Heart left ventricle (tissue), 16 donors: ENCODE results near the gene CLNK. TPM values are rescaled to one million over a fixed set of nuclear protein-coding genes. Genes with fewer than 3 reads are reported as not detected.
"Not testable (repeated sequence)": the region's sequence is repeated elsewhere in the genome, so short reads cannot be mapped to it uniquely, and the experiment has no call there.

Experiments used
- ATAC-seq, 4 donors: fragments of 200-7000 bp; cut with Tn5 transposase; one replicate each; pipeline ENCODE4 v1.9.1; 2020 to 2022; ENCODE audit warnings: moderate library complexity in 4 of 4, mild to moderate bottlenecking in 3 of 4, moderate number of reproducible peaks in 1 of 4
- DNase-seq, 5 donors: peaks; one replicate each; pipeline ENCODE4 v3.0.0-alpha.2; 2020
- H3K27ac ChIP-seq, 12 donors: fragments of 200-600 bp; sonication (generic) in 4 of 12; one replicate each; pipeline versions ENCODE4 v1.5.0 to v1.8.0; 2016 to 2022; ENCODE audit warnings: mild to moderate bottlenecking in 2 of 12
- H3K27me3 ChIP-seq, 9 donors: fragments of 200-600 bp; sonication (generic) in 2 of 9; one replicate each; pipeline versions ENCODE4 v1.5.1 to v1.8.0; 2016 to 2022; ENCODE audit warnings: mild to moderate bottlenecking in 3 of 9
- H3K36me3 ChIP-seq, 9 donors: fragments of 200-600 bp; sonication (generic) in 2 of 9; one replicate each; pipeline versions ENCODE4 v1.5.0 to v1.8.0; 2018 to 2022; ENCODE audit warnings: mild to moderate bottlenecking in 2 of 9
- H3K4me1 ChIP-seq, 12 donors: fragments of 200-600 bp; sonication (generic) in 4 of 12; one replicate each; pipeline versions ENCODE4 v1.5.0 to v1.8.0; 2016 to 2022; ENCODE audit warnings: mild to moderate bottlenecking in 3 of 12
- H3K4me3 ChIP-seq, 12 donors: fragments of 200-600 bp; sonication (generic) in 4 of 12; one replicate each; pipeline versions ENCODE4 v1.5.0 to v1.8.0; 2017 to 2022; ENCODE audit warnings: mild to moderate bottlenecking in 9 of 12, moderate library complexity in 4 of 12
- H3K9me3 ChIP-seq, 12 donors: fragments of 200-600 bp; sonication (generic) in 4 of 12; one replicate each; pipeline versions ENCODE4 v1.5.0 to v1.8.0; 2016 to 2022; ENCODE audit warnings: mild to moderate bottlenecking in 1 of 12
- POLR2A ChIP-seq, 2 donors: fragments of 450-650 bp; IDR thresholded peaks; one replicate each; pipeline ENCODE4 v1.6.1; 2017; ENCODE audit warnings: antibody characterized with exemption in 2 of 2, mild to moderate bottlenecking in 2 of 2, moderate library complexity in 2 of 2
- WGBS, 4 donors: extraction: QIAGEN DNeasy Blood & Tissue Kit in 2 of 4; methylation state at CpG; one replicate each; pipeline versions ENCODE4 v1.1.5 to v1.1.7; 2013 to 2018; 5-methylcytosine and 5-hydroxymethylcytosine counted together
- intact Hi-C, 10 donors: fragments of 100-400 bp; cut with DNase I; formaldehyde crosslinking; loops; one replicate each; pipeline versions ENCODE4 v1.11.1 to v1.14.2; 2022
- polyA plus RNA-seq, 2 donors: library from polyadenylated mRNA; stranded (reverse); fragments of 200-250 nt; gene quantifications; one replicate each; pipeline ENCODE4 v1.2.3, GENCODE V29; 2013
- total RNA-seq, 9 donors: library from RNA; depleted of rRNA in 2 of 9; stranded (reverse); fragments of >200 nt in 2 of 9; fragmentation: NEBNext Ultra II Directional in 3 of 9; extraction: Animal tissue kit (Norgen Biotek cat#: 25700) in 3 of 9; gene quantifications; one replicate each; pipeline versions ENCODE4 v1.1.0 to v1.2.4, GENCODE V29; 2016 to 2023
- TF ChIP-seq, protein P1 (sequence below), 12 donors: fragments of 200-600 bp; sonication (generic) in 4 of 12; IDR thresholded peaks; one replicate each; pipeline versions ENCODE4 v1.5.0 to v1.8.0; 2018 to 2022; ENCODE audit warnings: antibody characterized with exemption in 12 of 12, mild to moderate bottlenecking in 5 of 12
- donor health status: ischemic (EF 13 %, LVEDD 7.1; RV severe dilation, severe dysfunction).
- donor health status: healthy with polysubstance abuse.
- donor health status: DM: no; HTN: yes; CAD: no.
- donor health status: DM: no; HTN: no; CAD: no.
- donor health status: ischemic (EF 25% LVEDD 6.9; RV normal size, moderate dysfunction).
- donor health status: ischemic (EF 25% LVEDD 5.7; RV mildly dilated, moderate dysfunction).
- donor health status: healthy.
- donor health status: DM: yes; HTN: yes; CAD: no.
- donor health status: ischemic (EF 35%, LVEDD 5.7; RV mildly dilated, moderate dysfunction).
- donor health status: nonischemic (EF 11% LVEDD 7.7; RV severe dilation, severe dysfunction).
- donor health status: DM: yes; HTN: yes; CAD: no.
- donor health status: PGD.
- donor health status: ischemic (EF 29% LVEDD 5.4; RV normal size, mild dysfunction).
- donor health status: nonischemic (EF 23%, LVEDD 6.1; RV moderate dilation, normal function).

Gene CLNK
- total and polyA plus RNA-seq, 11 donors, result 0.01 to 0.16 (median 0.11) TPM; not detected in 8

DNA sequence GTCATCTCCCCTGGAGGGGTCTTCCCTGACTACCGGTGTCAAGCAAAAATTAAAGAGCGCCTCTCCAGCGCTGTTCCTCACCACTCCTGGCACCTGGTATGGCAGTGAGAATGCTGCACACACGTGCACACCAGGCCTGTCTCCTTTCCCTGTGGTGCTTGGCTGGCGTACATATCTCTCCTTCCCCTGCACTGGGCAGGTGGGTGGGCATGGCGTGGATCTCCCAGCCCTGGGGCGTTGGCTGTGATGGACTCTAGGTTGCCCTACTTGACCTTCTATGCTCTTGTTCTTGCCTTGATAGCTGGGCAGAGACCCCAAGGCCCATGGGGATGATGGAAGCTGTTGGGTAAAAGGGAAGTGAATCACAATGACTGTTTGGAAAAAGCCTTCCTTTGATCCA lies 109.2 kb downstream of the CLNK start:
- 86 to 97% (median 89%) methylated on average over 7 of the region's 7 CpGs for WGBS, 4 donors
- Histone ChIP-seq H3K27me3 (peaks cover 0 to 7% (median 0%) of the 10 kb centered on the region in 9 donors), H3K36me3 (no peaks in the 10 kb centered on the region), H3K27ac (no peak overlapping the region), H3K4me1 (peaks cover 0 to 5% (median 0%) of the 10 kb centered on the region in 12 donors), H3K4me3 (no peak overlapping the region), H3K9me3 (no peaks in the 10 kb centered on the region)
- no peak for DNase-seq
- intact Hi-C loops, result loop anchor here in 1 of 10 donors (10.0 kb wide), 1 partner anchor 1049 kb away; no protein-coding TSS in a partner anchor
- no peak for ATAC-seq
- no peak for TF ChIP-seq POLR2A (IDR thresholded peaks at IDR 0.05)
- TF ChIP-seq, protein P1, sequence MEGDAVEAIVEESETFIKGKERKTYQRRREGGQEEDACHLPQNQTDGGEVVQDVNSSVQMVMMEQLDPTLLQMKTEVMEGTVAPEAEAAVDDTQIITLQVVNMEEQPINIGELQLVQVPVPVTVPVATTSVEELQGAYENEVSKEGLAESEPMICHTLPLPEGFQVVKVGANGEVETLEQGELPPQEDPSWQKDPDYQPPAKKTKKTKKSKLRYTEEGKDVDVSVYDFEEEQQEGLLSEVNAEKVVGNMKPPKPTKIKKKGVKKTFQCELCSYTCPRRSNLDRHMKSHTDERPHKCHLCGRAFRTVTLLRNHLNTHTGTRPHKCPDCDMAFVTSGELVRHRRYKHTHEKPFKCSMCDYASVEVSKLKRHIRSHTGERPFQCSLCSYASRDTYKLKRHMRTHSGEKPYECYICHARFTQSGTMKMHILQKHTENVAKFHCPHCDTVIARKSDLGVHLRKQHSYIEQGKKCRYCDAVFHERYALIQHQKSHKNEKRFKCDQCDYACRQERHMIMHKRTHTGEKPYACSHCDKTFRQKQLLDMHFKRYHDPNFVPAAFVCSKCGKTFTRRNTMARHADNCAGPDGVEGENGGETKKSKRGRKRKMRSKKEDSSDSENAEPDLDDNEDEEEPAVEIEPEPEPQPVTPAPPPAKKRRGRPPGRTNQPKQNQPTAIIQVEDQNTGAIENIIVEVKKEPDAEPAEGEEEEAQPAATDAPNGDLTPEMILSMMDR (IDR thresholded peaks at IDR 0.05), result no peak

DNA sequence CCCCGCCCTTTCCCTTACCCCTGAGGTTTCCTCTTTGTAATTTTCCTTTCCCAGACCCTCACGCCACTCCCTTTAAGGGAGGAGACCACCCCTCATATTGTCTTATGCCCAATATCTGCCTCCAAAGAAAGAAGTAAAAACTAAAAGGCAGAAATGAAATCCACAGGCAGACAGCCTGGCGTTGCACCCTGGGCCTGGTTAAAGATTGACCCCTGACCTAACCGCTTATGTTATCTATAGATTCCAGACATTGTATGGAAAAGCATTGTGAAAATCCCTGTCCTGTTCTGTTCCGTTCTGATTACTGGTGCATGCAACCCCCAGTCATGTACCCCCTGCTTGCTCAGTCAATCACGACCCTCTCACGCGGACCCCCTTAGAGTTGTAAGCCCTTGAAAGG lies 110.0 kb downstream of the CLNK start:
- peaks cover 0 to 11% (median 0%) of the 10 kb centered on the region in 9 donors for H3K27me3 ChIP-seq
- not testable (repeated sequence) for H3K27ac ChIP-seq, DNase-seq, ATAC-seq, H3K4me1 ChIP-seq, H3K9me3 ChIP-seq, H3K36me3 ChIP-seq, H3K4me3 ChIP-seq
- intact Hi-C loops, result loop anchor here in 1 of 10 donors (10.0 kb wide), 1 partner anchor 1050 kb away; no protein-coding TSS in a partner anchor
- 75 to 91% (median 88%) methylated on average over 8 of the region's 8 CpGs for WGBS, 4 donors

GRCh38 chr4:10571909-10572308 lies 112.7 kb downstream of the CLNK start:
- 44 to 52% (median 50%) methylated on average over 2 of the region's 2 CpGs for WGBS, 4 donors
- Histone ChIP-seq H3K36me3 (no peaks in the 10 kb centered on the region), H3K27ac (no peak overlapping the region), H3K4me1 (no peaks in the 10 kb centered on the region), H3K4me3 (no peak overlapping the region), H3K27me3 (peaks cover 0 to 3% (median 0%) of the 10 kb centered on the region in 9 donors), H3K9me3 (peaks cover 0 to 14% (median 0%) of the 10 kb centered on the region in 12 donors)
- intact Hi-C loops, result loop anchor here in 1 of 10 donors (10.0 kb wide), 1 partner anchor 1053 kb away; no protein-coding TSS in a partner anchor
- DNase-seq, result no peak
- no peak for TF ChIP-seq POLR2A (IDR thresholded peaks at IDR 0.05)
- TF ChIP-seq, protein P1 (IDR thresholded peaks at IDR 0.05), result no peak
- ATAC-seq, result no peak

DNA sequence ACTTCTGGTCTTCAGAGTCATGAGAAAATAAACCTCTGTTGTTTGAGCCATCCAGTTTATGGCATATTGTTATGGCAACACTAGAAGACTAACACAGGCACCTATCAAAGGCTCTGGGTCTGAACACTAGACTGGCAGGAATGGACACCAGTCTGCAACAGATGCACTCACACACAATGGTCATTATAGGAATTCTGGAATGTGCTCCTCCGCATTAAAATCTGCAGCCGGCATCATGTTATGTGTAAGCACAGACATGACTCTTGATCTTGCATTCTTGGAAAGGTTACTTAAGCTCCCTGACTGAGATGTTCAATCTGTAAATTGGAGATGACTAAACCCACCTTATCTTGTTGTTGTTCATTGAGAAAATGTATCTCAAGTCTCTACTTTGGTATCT lies 115.1 kb downstream of the CLNK start:
- Histone ChIP-seq H3K4me3 (no peak overlapping the region), H3K27ac (no peak overlapping the region), H3K4me1 (no peaks in the 10 kb centered on the region), H3K27me3 (peaks cover 0 to 3% (median 0%) of the 10 kb centered on the region in 9 donors), H3K36me3 (no peaks in the 10 kb centered on the region), H3K9me3 (peaks cover 0 to 14% (median 0%) of the 10 kb centered on the region in 12 donors)
- DNase-seq, result no peak
- 79 to 92% (median 85%) methylated on average over 2 of the region's 2 CpGs for WGBS, 4 donors
- TF ChIP-seq POLR2A (IDR thresholded peaks at IDR 0.05), result no peak
- TF ChIP-seq, protein P1 (IDR thresholded peaks at IDR 0.05), result no peak
- intact Hi-C loops, result no loop called here
- no peak for ATAC-seq

DNA sequence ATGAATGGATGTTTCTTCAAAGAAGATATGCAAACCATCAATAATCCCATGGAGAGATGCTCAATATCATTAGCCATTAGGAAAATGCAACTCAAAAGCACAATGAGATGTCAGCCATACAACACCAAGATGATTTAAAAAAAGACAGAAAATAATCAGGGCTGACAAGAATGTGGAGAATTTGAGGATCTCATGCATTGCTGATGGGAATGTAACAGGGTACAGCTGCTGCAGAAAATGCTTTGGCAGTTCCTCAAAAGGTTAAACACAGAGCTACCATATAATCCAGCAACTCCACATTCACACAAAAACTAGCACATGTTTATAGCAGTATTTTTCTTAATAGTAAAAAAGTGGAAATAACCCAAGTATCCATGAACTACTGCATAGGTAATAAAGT lies 116.8 kb downstream of the CLNK start:
- TF ChIP-seq POLR2A (IDR thresholded peaks at IDR 0.05), result no peak
- TF ChIP-seq, protein P1 (IDR thresholded peaks at IDR 0.05), result no peak
- Histone ChIP-seq H3K4me3 (no peak overlapping the region), H3K9me3 (peaks cover 0 to 14% (median 0%) of the 10 kb centered on the region in 12 donors), H3K4me1 (no peaks in the 10 kb centered on the region), H3K27me3 (peaks cover 0 to 3% (median 0%) of the 10 kb centered on the region in 9 donors), H3K36me3 (no peaks in the 10 kb centered on the region), H3K27ac (no peak overlapping the region)
- DNase-seq (no peak), ATAC-seq (no peak)
- intact Hi-C loops, result no loop called here
